MCF 10A (cell line): ENCODE results near the gene TBC1D10A. TPM values are rescaled to one million over a fixed set of nuclear protein-coding genes. Genes with fewer than 3 reads are reported as not detected.

Experiments used
- BruUV-seq: library from RNA; stranded (reverse); fragments of 400-500 nt; replicated peaks from 2 replicates; lab custom pipeline; 2021; lab: Mats Ljungman, UMichigan
- CTCF ChIA-PET: fragments of 300-600 bp; sonication (Branson Sonifier 250); formaldehyde crosslinking; extraction: SDS; loops from one replicate; lab custom pipeline; 2021; ENCODE audit warnings: antibody characterized with exemption, inconsistent platforms; lab: Yijun Ruan, JAX
- POLR2A ChIA-PET: fragments of 300-600, 350-650 bp; sonication (Branson Sonifier 250); formaldehyde crosslinking; extraction: SDS; loops from one replicate; lab custom pipeline; 2020; ENCODE audit warnings: antibody characterized with exemption, inconsistent platforms; lab: Yijun Ruan, JAX
- DNase-seq: peaks from one replicate; pipeline ENCODE4 v3.0.0-alpha.2; 2018; ENCODE audit not compliant: unreplicated experiment
- H3K27ac Mint-ChIP-seq: one replicate; pipeline ENCODE4 v1.8.0; 2022; ENCODE audit warnings: mild to moderate bottlenecking, low read depth, mixed read lengths; ENCODE audit not compliant: unreplicated experiment
- H3K27me3 Mint-ChIP-seq: one replicate; pipeline ENCODE4 v1.8.0; 2022; ENCODE audit warnings: mixed read lengths; ENCODE audit not compliant: insufficient read depth, unreplicated experiment
- H3K36me3 Mint-ChIP-seq: one replicate; pipeline ENCODE4 v1.8.0; 2022; ENCODE audit warnings: mild to moderate bottlenecking, moderate library complexity, mixed read lengths; ENCODE audit not compliant: insufficient read depth, unreplicated experiment
- H3K4me1 Mint-ChIP-seq: one replicate; pipeline ENCODE4 v1.8.0; 2022; ENCODE audit warnings: mixed read lengths; ENCODE audit not compliant: insufficient read depth, unreplicated experiment
- H3K4me3 Mint-ChIP-seq: one replicate; pipeline ENCODE4 v1.8.0; 2022; ENCODE audit warnings: mild to moderate bottlenecking, moderate library complexity, mixed read lengths; ENCODE audit not compliant: unreplicated experiment
- H3K9me3 Mint-ChIP-seq: one replicate; pipeline ENCODE4 v1.8.0; 2022; ENCODE audit warnings: mixed read lengths; ENCODE audit not compliant: unreplicated experiment
- intact Hi-C: fragments of 100-400 bp; cut with micrococcal nuclease; formaldehyde crosslinking; loops from 2 replicates; pipeline ENCODE4 v1.14.1; 2022
- total RNA-seq: library from RNA; stranded (reverse); gene quantifications from 2 replicates; pipeline ENCODE4 v1.2.3, GENCODE V29; 2022
- TF ChIP-seq, protein P1 (sequence below): fragments of 200-600 bp; IDR thresholded peaks from one replicate; pipeline ENCODE4 v1.8.0; 2022; ENCODE audit warnings: antibody characterized with exemption, mild to moderate bottlenecking; ENCODE audit not compliant: unreplicated experiment

TBC1D10A gene
- total RNA-seq, 1 experiment from 2014 or later: 11.1 TPM

DNA sequence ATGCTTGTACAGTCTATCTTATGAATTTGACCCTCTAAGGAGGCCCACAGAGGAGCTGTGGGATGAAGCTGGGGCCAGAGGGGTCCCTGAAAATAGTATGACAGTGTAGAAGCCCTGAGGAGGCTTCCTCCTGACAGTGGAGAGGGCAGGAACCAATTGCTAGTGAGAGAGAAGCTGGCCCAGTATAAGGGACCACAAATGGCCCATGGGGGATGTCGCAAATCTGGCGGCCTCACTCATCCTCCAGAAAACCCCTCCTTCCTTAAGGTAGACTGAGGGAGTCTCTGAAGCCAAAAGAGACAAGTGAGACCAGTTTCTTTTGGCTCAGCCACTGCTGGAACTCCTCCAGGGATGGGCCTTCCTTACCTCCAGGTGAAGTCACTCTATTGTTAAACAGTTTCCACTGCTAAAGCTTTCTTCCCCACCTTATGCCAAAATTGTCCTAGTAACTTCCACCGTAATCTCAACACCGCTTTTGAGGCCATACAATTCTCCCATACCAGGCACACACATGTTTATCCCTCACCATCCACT, 19.6 kb downstream of the TBC1D10A start:
- intact Hi-C loops: no loop called here
- H3K4me3 Mint-ChIP-seq: no peak overlapping the region
- H3K27me3 Mint-ChIP-seq: no peaks in the 10 kb centered on the region
- H3K27ac Mint-ChIP-seq: no peak overlapping the region
- ChIA-PET POLR2A (interaction anchor here (1.0 kb wide), 1 partner anchor 16 kb away, joined by 3 read pairs; no protein-coding TSS in a partner anchor), CTCF (interaction anchor here (0.6 kb wide), 1 partner anchor 12 kb away, joined by 3 read pairs; no protein-coding TSS in a partner anchor)
- H3K4me1 Mint-ChIP-seq: peaks cover 66% of the 10 kb centered on the region
- DNase-seq: no peak
- no TSS peak for BruUV-seq
- TF ChIP-seq, protein P1, sequence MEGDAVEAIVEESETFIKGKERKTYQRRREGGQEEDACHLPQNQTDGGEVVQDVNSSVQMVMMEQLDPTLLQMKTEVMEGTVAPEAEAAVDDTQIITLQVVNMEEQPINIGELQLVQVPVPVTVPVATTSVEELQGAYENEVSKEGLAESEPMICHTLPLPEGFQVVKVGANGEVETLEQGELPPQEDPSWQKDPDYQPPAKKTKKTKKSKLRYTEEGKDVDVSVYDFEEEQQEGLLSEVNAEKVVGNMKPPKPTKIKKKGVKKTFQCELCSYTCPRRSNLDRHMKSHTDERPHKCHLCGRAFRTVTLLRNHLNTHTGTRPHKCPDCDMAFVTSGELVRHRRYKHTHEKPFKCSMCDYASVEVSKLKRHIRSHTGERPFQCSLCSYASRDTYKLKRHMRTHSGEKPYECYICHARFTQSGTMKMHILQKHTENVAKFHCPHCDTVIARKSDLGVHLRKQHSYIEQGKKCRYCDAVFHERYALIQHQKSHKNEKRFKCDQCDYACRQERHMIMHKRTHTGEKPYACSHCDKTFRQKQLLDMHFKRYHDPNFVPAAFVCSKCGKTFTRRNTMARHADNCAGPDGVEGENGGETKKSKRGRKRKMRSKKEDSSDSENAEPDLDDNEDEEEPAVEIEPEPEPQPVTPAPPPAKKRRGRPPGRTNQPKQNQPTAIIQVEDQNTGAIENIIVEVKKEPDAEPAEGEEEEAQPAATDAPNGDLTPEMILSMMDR: no peak
- no peaks in the 10 kb centered on the region for H3K36me3 Mint-ChIP-seq
- no peaks in the 10 kb centered on the region for H3K9me3 Mint-ChIP-seq

DNA sequence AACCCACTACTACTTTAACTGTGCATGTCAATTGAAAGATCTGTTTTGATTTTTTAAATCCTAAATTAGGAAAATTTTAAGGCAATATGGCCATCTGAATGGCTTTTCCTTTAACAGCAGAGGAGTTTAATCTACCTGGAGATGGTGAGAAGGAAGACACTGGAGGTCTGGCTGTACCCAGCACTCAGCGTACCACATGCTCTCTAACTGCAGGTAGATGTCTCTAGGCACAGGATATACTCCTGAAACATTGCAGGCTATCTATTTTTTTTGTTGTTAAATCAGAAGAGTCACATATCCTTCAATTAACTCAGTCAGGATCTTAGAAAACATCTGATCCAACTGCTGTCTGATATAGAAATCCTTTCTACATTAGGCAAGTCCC, 20.1 kb downstream of the TBC1D10A start:
- Mint-ChIP-seq H3K27me3 (no peaks in the 10 kb centered on the region), H3K4me1 (peaks cover 67% of the 10 kb centered on the region), H3K4me3 (no peak overlapping the region), H3K36me3 (no peaks in the 10 kb centered on the region), H3K27ac (no peak overlapping the region), H3K9me3 (no peaks in the 10 kb centered on the region)
- no TSS peak for BruUV-seq
- CTCF ChIA-PET: interaction anchor here (1.4 kb wide), 1 partner anchor 18 kb away, joined by 4 read pairs; no protein-coding TSS in a partner anchor
- no peak for DNase-seq
- intact Hi-C loops: no loop called here
- POLR2A ChIA-PET: interaction anchor here (1.0 kb wide), 1 partner anchor 16 kb away, joined by 3 read pairs; no protein-coding TSS in a partner anchor
- TF ChIP-seq, protein P1: no peak

DNA sequence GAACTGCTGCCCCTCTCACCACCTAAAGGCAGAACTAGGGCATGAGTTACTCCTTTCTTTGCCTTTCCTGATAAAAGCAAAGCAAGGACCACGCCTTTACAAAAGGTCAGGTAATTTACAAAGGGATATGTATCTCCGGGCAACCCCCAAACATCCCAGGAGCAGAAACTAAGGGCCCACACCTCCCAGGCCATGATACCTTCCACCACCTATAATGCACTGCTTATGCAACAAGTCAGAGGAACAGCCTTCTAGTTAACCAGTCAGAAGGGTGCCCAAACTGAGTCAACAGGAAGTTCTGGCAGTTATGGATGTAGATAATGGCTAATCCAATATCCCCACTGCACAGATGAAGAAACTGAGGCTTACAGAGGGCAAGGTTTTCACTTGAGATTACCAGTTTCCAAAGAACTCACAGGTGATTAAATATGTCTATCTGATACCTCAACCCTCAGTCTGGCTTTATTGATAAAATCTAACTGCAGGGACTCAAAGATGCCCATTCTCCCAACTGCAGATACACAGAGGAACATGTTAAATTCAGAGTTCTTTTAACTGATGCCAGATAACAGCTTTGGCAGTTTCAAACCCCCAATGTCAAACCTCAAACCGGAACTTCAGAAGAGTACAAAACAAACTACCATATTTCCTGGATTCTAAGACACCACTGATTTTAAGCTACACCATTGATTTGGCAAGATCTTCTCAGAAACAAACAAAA, 20.7 kb downstream of the TBC1D10A start:
- no peak overlapping the region for H3K4me3 Mint-ChIP-seq
- no peaks in the 10 kb centered on the region for H3K9me3 Mint-ChIP-seq
- CTCF ChIA-PET: interaction anchor here (1.4 kb wide), 1 partner anchor 19 kb away, joined by 4 read pairs; no protein-coding TSS in a partner anchor
- TF ChIP-seq, protein P1: no peak
- H3K4me1 Mint-ChIP-seq: peaks cover 66% of the 10 kb centered on the region
- POLR2A ChIA-PET: interaction anchor here (1.0 to 6.3 kb wide), 2 partner anchors 15 to 17 kb away, joined by 3 to 41 read pairs; partner anchors contain the start of gene CASTOR1
- BruUV-seq: no TSS peak
- no peak for DNase-seq
- intact Hi-C loops: no loop called here
- H3K27me3 Mint-ChIP-seq: no peaks in the 10 kb centered on the region
- H3K36me3 Mint-ChIP-seq: no peaks in the 10 kb centered on the region
- H3K27ac Mint-ChIP-seq: peak overlapping the region; percentile 49

DNA sequence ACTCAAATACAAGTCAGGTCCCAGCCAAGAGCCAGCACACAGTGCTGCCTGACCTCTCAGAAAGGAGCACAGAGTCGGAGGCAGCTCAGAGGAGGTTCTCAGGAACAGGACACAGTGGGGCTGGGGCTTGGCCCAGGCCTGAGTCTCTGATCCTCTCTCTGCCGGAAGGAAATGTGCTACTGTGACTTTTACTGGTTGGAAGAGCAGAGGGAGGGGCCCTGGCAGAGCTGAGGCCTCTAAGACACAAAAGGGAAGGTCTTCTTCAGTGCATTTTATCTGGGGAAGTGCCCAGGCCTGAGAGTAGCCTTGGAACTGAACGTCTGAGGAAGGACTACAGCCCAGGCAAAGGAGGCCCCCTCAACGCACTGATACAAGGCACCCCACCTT, 21.2 kb downstream of the TBC1D10A start:
- ChIA-PET CTCF (interaction anchor here (1.0 to 1.4 kb wide), 3 partner anchors 14 to 50 kb away, joined by 4 to 5 read pairs (median 4); no protein-coding TSS in a partner anchor), POLR2A (interaction anchor here (6.3 kb wide), 1 partner anchor 16 kb away, joined by 41 read pairs; the partner anchor contains the start of gene CASTOR1)
- peak overlapping the region; percentile 49 for H3K27ac Mint-ChIP-seq
- peak overlapping the region; percentile 15 for H3K4me3 Mint-ChIP-seq
- BruUV-seq: no TSS peak
- intact Hi-C loops: no loop called here
- H3K27me3 Mint-ChIP-seq: no peaks in the 10 kb centered on the region
- peaks cover under 1% of the 10 kb centered on the region for H3K36me3 Mint-ChIP-seq
- peaks cover 60% of the 10 kb centered on the region for H3K4me1 Mint-ChIP-seq
- TF ChIP-seq, protein P1: no peak
- no peaks in the 10 kb centered on the region for H3K9me3 Mint-ChIP-seq
- peak; percentile 42 for DNase-seq
